K562 (cell line): ENCODE results near the gene NUFIP2.

Experiments
- BHLHE40 ChIP-seq: IDR thresholded peaks from 2 replicates; pipeline ENCODE4 v1.6.1; 2011; ENCODE audit warnings: low read length, improper control_type of control experiment
- ZNF140 ChIP-seq: fragments of 250-450 bp; sonication (Bioruptor Pico); IDR thresholded peaks from 2 replicates; pipeline ENCODE4 v1.8.0; 2021; ENCODE audit warnings: moderate library complexity, mild to moderate bottlenecking, inconsistent platforms

DNA sequence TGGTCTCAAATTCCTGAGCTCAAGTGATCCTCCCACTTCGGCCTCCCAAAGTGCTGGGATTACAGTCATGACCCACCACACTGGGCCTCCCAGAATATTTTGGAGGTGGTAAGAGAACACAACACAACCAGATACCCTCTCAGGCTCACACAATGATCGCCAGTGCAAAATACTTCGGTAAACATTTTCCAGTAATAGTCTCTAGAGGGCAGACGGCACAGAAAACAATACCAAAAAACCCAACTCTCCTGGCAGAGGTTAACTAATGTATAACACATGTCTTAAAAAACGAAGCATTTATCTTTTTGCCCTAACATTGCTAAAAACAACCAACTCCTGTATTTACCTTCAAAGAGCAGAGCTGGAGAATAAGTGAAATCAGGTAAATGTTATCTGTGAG is 10.5 kb downstream of the NUFIP2 start:
- TF ChIP-seq ZNF140 (CRISPR knock-in tag) (no peak), BHLHE40 (no peak)
